Fibroblast of mammary gland (primary cell): Measurements from ENCODE around the gene KCTD21.
"Not testable (repeated sequence)": the region's sequence is repeated elsewhere in the genome, so short reads cannot be mapped to it uniquely, and the experiment has no call there.

Experiments used
- DNase-seq: peaks from one replicate; pipeline ENCODE4 v3.0.0-alpha.2; 2010; ENCODE audit warnings: low read depth
- H3K4me3 ChIP-seq: 2 replicates; pipeline ENCODE4 v1.5.1; 2011; ENCODE audit warnings: low read depth, mild to moderate bottlenecking, low read length, moderate library complexity; ENCODE audit not compliant: control insufficient read depth
- TF ChIP-seq, protein P1 (sequence below): conservative IDR thresholded peaks from 2 replicates; pipeline ENCODE4 v1.5.1; 2011; ENCODE audit warnings: low read depth, low read length, inconsistent platforms; ENCODE audit not compliant: control insufficient read depth, insufficient read depth

Gene KCTD21

DNA sequence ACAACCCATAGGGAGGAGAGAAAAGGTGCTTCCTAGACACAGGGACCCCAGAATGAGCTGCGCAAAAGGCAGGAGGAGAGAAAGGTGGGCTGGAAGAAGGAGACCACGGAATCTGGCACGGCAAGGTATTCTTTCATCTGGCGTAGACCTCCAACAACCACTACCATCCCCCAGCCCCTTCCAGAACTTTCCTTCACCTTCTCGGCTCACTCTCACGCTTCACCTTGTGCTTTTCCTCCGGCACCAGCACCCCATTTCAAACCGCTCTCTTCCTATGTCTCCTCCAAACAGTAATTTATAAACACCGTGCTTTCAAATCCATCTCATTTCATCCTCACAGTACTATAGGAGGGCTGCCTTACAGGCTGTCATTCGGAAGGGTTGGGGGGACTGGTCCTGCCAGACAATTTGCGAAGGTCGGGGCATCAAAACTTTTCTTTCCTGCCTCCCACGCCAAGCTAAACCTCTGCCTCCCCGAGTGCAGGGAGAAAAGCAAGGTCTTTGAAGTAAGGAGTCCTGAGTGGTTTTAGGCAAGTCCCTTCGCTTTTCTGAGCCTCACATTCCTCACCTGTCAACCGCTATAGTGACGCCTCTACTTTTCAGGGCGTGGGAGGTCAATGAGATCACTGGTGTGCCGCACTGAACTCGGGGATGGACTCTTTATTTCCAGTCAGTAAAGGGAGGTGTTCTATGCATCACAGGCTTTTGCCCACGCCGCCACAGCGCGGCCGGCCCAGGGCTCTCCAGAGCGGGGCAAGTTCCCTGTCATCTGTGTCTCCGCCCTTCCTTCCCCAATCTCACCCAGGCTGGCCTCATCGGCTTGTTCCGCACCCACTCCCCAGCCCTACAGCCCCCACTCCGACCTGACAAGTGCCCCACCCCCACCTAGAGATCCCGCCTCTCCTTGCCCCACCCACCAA, 800 bp downstream of the KCTD21 start:
- TF ChIP-seq, protein P1, sequence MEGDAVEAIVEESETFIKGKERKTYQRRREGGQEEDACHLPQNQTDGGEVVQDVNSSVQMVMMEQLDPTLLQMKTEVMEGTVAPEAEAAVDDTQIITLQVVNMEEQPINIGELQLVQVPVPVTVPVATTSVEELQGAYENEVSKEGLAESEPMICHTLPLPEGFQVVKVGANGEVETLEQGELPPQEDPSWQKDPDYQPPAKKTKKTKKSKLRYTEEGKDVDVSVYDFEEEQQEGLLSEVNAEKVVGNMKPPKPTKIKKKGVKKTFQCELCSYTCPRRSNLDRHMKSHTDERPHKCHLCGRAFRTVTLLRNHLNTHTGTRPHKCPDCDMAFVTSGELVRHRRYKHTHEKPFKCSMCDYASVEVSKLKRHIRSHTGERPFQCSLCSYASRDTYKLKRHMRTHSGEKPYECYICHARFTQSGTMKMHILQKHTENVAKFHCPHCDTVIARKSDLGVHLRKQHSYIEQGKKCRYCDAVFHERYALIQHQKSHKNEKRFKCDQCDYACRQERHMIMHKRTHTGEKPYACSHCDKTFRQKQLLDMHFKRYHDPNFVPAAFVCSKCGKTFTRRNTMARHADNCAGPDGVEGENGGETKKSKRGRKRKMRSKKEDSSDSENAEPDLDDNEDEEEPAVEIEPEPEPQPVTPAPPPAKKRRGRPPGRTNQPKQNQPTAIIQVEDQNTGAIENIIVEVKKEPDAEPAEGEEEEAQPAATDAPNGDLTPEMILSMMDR = no peak
- H3K4me3 ChIP-seq = peak overlapping the region; percentile 91
- peak; percentile 51 for DNase-seq

DNA sequence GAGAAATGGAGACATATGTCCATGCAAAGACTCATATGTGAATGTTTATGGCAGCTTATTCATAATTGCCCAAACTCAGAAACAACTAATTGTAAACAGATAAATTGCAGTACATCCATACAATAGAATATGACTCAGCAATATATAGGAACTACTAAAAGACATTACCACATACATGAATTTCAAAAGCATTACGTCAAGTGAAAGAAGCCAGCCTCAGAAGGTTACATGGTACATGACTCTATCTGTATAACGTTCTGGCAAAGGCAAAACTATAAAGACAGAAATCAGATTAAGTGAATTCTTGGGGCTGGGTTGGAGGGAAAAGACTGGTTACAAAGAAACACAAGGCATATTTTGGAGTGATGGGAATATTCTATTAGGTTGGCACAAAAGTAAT, 7.2 kb downstream of the KCTD21 start:
- no peak overlapping the region for H3K4me3 ChIP-seq
- TF ChIP-seq, protein P1 = no peak
- DNase-seq = peak; percentile 49

DNA sequence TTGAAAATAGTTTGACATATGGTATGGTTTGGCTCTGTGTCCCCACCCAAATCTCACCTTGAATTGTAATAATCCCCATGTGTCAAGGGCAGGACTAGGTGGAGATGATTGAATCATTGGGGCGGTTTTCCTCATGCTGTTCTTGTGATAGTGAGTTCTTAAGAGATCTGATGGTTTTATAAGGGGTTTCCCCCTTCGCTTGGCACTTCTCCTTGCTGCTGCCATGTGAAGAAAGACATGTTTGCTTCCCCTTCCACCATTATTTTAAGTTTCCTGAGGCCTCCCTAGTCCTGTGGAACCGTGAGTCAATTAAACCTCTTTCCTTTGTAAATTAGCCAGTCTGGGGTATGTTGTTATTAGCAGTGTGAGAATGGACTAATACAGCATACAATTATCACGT, 7.7 kb downstream of the KCTD21 start:
- no peak for DNase-seq
- TF ChIP-seq, protein P1 = no peak
- H3K4me3 ChIP-seq = no peak overlapping the region

DNA sequence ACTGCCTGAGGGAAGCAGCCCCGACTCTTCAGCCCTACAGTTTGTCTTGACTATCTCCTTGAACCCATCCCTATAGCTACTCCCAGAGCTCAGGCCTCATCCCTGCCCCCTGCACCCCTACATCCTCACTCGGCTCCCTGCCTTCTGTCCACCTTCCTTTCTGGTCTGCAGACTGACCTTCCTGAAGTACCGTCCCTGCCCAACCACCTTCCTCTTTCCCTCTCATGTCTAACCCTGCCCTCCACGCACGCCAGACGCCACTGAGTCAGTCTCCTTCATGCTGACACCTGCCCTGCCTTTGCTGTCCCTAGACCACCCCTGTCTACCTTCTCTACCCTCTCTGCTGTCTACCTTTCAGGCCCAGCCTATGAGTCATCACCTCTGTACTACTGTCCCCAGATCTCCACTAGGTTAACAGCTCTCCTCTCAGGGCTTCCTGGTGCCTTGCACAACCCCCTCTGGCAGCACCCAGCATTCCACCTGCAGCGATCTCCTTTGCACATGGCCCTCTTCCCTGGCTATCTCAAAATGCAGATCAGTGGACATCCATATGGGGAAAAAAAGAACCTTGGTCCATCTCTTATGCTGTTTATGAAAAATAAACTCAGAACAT, 8.9 kb downstream of the KCTD21 start:
- H3K4me3 ChIP-seq = no peak overlapping the region
- TF ChIP-seq, protein P1 = no peak
- no peak for DNase-seq

DNA sequence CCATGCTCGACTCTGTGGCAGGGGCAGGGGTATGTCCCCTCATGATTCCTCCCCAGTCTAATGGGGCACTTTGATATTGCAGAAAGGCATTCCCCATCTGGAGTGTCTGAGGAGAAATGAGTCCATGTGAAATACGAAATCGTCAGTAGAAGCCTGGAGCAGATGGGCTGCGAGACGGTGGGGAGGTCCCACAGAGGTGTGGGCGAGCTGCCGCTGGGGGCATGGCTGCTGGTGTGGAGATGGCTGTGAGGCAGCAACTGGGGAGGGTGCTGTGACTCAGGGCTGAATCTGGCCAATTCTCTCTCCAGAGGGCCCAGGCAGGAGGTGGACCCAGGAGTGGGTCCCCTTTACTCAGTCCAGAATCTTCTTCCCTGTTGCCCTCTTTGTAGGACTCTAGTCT, 11.2 kb downstream of the KCTD21 start:
- no peak overlapping the region for H3K4me3 ChIP-seq
- TF ChIP-seq, protein P1 = no peak
- no peak for DNase-seq

DNA sequence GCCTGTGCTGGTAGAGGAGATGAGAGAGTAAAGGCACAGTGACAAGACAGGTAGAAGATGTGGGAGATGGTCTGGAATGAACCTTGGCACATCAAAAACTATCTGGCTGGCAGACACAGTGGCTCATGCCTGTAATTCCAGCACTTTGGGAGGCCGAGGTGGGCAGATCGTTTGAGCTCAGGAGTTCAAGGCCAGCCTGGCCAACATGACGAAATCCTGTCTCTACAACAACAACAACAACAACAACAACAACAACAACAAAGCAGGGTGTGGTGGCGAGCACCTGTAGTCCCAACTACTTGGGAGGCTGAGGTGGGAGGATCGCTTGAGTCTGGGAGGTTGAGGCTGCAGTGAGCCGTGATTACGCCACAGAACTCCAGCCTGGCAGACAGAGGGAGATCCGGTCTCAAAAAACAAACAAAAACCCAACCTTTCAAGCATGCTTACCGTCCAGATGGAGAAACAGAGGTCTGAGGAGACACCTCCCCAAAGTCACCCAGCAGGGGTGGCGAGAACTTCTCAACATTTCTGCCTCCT, 11.8 kb downstream of the KCTD21 start:
- H3K4me3 ChIP-seq = no peak overlapping the region
- TF ChIP-seq, protein P1 = no peak
- no peak for DNase-seq

DNA sequence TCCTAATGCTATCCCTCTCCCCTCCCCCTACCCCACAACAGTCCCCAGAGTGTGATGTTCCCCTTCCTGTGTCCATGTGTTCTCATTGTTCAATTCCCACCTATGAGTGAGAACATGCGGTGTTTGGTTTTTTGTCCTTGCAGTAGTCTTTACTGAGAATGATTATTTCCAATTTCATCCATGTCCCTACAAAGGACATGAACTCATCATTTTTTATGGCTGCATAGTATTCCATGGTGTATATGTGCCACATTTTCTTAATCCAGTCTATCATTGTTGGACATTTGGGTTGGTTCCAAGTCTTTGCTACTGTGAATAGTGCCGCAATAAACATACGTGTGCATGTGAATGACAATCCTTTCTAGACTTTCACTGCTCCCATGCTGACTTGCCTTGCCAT, 12.6 kb downstream of the KCTD21 start:
- DNase-seq, H3K4me3 ChIP-seq: not testable (repeated sequence)
